Endodermal cell (in vitro differentiated cells): Measurements from ENCODE around the gene SFT2D1. TPM values are rescaled to one million over a fixed set of nuclear protein-coding genes. Genes with fewer than 3 reads are reported as not detected.
"Not testable (repeated sequence)": the region's sequence is repeated elsewhere in the genome, so short reads cannot be mapped to it uniquely, and the experiment has no call there.

Experiments used
- DNase-seq: peaks from one replicate; pipeline ENCODE4 v3.0.0-alpha.2; 2017
- H3K27ac ChIP-seq: 2 replicates; pipeline ENCODE4 v1.5.1; 2013; ENCODE audit warnings: mild to moderate bottlenecking, low read depth, low read length, moderate library complexity
- H3K27me3 ChIP-seq: 2 replicates; pipeline ENCODE4 v1.6.1; 2013; ENCODE audit warnings: mild to moderate bottlenecking, low read length, moderate library complexity; ENCODE audit not compliant: insufficient read depth, control insufficient read depth, poor library complexity, severe bottlenecking
- H3K36me3 ChIP-seq: 2 replicates; pipeline ENCODE4 v1.7.0; 2013; ENCODE audit warnings: mild to moderate bottlenecking, low read length, moderate library complexity; ENCODE audit not compliant: control insufficient read depth, insufficient read depth
- H3K4me1 ChIP-seq: one replicate; pipeline ENCODE4 v1.7.0; 2013; ENCODE audit warnings: low read length; ENCODE audit not compliant: control insufficient read depth, insufficient read depth
- H3K4me3 ChIP-seq: 2 replicates; pipeline ENCODE4 v1.5.1; 2013; ENCODE audit warnings: mild to moderate bottlenecking, low read length, moderate library complexity
- H3K9ac ChIP-seq: 2 replicates; pipeline ENCODE4 v1.6.1; 2013; ENCODE audit warnings: mild to moderate bottlenecking, low read length, moderate library complexity; ENCODE audit not compliant: poor library complexity, severe bottlenecking; ENCODE audit errors: extremely low read depth
- H3K9me3 ChIP-seq: 2 replicates; pipeline ENCODE4 v1.6.1; 2013; ENCODE audit warnings: mild to moderate bottlenecking, low read length, moderate library complexity; ENCODE audit not compliant: control insufficient read depth
- H3K27ac Mint-ChIP-seq: 2 replicates; pipeline ENCODE4 v1.8.0; 2020; ENCODE audit warnings: mixed read lengths
- H3K27me3 Mint-ChIP-seq: 2 replicates; pipeline ENCODE4 v1.8.0; 2021; ENCODE audit warnings: mild to moderate bottlenecking, mixed read lengths; ENCODE audit not compliant: insufficient read depth
- H3K36me3 Mint-ChIP-seq: 2 replicates; pipeline ENCODE4 v1.8.0; 2020; ENCODE audit warnings: low read depth, mixed read lengths
- H3K4me1 Mint-ChIP-seq: 2 replicates; pipeline ENCODE4 v1.8.0; 2020; ENCODE audit warnings: mixed read lengths
- H3K4me3 Mint-ChIP-seq: 2 replicates; pipeline ENCODE4 v1.8.0; 2020; ENCODE audit warnings: mild to moderate bottlenecking, moderate library complexity, mixed read lengths
- H3K9me3 Mint-ChIP-seq: 2 replicates; pipeline ENCODE4 v1.8.0; 2020; ENCODE audit warnings: mild to moderate bottlenecking, mixed read lengths
- WGBS, 2 experiments: methylation state at CpG; one replicate each; pipeline versions ENCODE4 v1.1.5 to v1.1.7; 2013; ENCODE audit warnings: missing lambda C conversion rate in 2 of 2, mixed read lengths in 1 of 2; ENCODE audit not compliant: insufficient coverage in 1 of 2, insufficient read length in 1 of 2; 5-methylcytosine and 5-hydroxymethylcytosine counted together
- total RNA-seq, 2 donors: library from RNA; stranded (reverse); fragmentation: NEBNext Ultra II Directional in 1 of 2; extraction: Animal tissue kit (Norgen Biotek cat#: 25700) in 1 of 2; gene quantifications; 2 replicates in 1 of 2; 3 replicates in 1 of 2; pipeline ENCODE4 v1.2.1, GENCODE V29; 2021
- TF ChIP-seq, protein P1 (sequence below): fragments of 200-600 bp; sonication (generic); conservative IDR thresholded peaks from 2 replicates; pipeline ENCODE4 v1.5.0; 2021; ENCODE audit warnings: antibody characterized with exemption, mild to moderate bottlenecking

Gene SFT2D1
- total RNA-seq, 2 donors from 2014 or later: 42.4 to 53.9 TPM

DNA sequence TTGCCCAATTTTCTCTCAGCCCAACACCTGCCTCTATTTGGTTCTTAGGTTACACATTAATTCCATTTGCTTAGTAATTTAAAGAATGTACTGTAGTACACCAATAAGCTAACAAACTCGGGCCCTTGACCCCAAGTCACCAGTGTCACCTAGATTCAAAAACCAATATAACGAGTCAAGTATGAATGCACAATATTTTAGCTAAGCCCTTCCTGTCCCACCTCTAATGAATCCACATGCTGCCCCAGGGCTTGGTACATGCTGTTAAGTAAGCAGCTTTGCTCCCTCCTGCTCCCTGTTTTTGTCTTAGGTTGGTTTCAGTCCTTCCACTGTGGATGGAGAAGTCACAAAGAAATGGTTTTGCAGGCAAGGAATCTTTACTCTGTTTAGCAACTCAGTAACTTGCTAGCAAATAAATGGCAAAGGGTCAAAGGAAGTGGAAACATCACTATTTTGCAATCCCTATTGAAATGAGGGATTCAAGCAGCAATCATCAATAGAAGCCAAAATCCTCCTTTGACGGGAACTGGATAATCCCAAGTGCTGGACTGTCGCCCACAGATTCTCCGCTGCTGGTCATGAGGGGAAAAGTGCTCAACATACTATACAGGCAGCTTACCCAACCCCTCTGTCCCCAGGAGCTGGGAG, 45.4 kb upstream of the SFT2D1 start:
- Histone ChIP-seq H3K4me1 (no peaks in the 10 kb centered on the region), H3K27me3 (no peaks in the 10 kb centered on the region), H3K36me3 (no peaks in the 10 kb centered on the region), H3K4me3 (no peak overlapping the region), H3K27ac (no peak overlapping the region), H3K9me3 (no peaks in the 10 kb centered on the region), H3K9ac (no peak overlapping the region)
- DNase-seq: no peak
- Mint-ChIP-seq H3K4me3 (no peak overlapping the region), H3K27me3 (peaks cover 2% of the 10 kb centered on the region), H3K9me3 (peaks cover 4% of the 10 kb centered on the region), H3K36me3 (no peaks in the 10 kb centered on the region), H3K27ac (no peak overlapping the region), H3K4me1 (peaks cover 16% of the 10 kb centered on the region)
- TF ChIP-seq, protein P1, sequence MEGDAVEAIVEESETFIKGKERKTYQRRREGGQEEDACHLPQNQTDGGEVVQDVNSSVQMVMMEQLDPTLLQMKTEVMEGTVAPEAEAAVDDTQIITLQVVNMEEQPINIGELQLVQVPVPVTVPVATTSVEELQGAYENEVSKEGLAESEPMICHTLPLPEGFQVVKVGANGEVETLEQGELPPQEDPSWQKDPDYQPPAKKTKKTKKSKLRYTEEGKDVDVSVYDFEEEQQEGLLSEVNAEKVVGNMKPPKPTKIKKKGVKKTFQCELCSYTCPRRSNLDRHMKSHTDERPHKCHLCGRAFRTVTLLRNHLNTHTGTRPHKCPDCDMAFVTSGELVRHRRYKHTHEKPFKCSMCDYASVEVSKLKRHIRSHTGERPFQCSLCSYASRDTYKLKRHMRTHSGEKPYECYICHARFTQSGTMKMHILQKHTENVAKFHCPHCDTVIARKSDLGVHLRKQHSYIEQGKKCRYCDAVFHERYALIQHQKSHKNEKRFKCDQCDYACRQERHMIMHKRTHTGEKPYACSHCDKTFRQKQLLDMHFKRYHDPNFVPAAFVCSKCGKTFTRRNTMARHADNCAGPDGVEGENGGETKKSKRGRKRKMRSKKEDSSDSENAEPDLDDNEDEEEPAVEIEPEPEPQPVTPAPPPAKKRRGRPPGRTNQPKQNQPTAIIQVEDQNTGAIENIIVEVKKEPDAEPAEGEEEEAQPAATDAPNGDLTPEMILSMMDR: no peak
- WGBS, 2 experiments: 91% methylated on average over 4 to 5 of the region's 5 CpGs

DNA sequence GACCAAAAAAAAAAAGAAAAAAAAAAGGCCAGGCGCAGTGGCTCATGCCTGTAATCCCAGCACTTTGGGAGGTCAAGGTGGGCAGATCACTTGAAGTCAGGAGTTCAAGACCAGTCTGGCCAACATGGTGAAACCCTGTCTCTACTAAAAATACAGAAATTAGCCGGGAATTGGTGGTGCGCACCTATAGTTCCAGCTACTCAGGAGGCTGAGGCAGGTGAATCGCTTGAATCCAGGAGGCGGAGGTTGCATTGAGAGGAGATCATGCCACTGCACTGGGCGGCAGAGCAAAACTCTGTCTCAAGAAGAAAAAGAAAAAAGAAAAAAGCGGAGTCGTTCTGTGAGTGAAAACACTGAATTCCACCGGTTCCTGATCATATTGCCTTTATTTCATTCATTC, 44.8 kb upstream of the SFT2D1 start:
- not testable (repeated sequence) for H3K27ac ChIP-seq, H3K36me3 Mint-ChIP-seq, H3K9me3 ChIP-seq, H3K27me3 Mint-ChIP-seq, H3K4me3 Mint-ChIP-seq, H3K36me3 ChIP-seq, H3K9ac ChIP-seq, H3K9me3 Mint-ChIP-seq, H3K27ac Mint-ChIP-seq, H3K27me3 ChIP-seq, H3K4me1 ChIP-seq, DNase-seq, H3K4me3 ChIP-seq
- WGBS, 2 experiments: 95 to 96% methylated on average over 8 to 9 of the region's 9 CpGs
- peaks cover 16% of the 10 kb centered on the region for H3K4me1 Mint-ChIP-seq

GRCh38 chr6:166386111-166386510, 43.8 kb upstream of the SFT2D1 start:
- Histone ChIP-seq H3K4me1 (no peaks in the 10 kb centered on the region), H3K27me3 (peaks cover 2% of the 10 kb centered on the region), H3K36me3 (no peaks in the 10 kb centered on the region), H3K9ac (no peak overlapping the region), H3K9me3 (no peaks in the 10 kb centered on the region), H3K27ac (no peak overlapping the region), H3K4me3 (no peak overlapping the region)
- H3K27me3 Mint-ChIP-seq: no peaks in the 10 kb centered on the region
- no peak for DNase-seq
- H3K27ac Mint-ChIP-seq: no peak overlapping the region
- WGBS, 2 experiments: 92% methylated on average over 9 of the region's 9 CpGs
- no peaks in the 10 kb centered on the region for H3K9me3 Mint-ChIP-seq
- TF ChIP-seq, protein P1: no peak
- H3K4me1 Mint-ChIP-seq: peaks cover 16% of the 10 kb centered on the region
- H3K4me3 Mint-ChIP-seq: no peak overlapping the region
- H3K36me3 Mint-ChIP-seq: no peaks in the 10 kb centered on the region
